ENCODE measurements around the gene VPS26C. TPM values are rescaled to one million over a fixed set of nuclear protein-coding genes. Genes with fewer than 3 reads are reported as not detected.
"Not testable (repeated sequence)": the region's sequence is repeated elsewhere in the genome, so short reads cannot be mapped to it uniquely, and the experiment has no call there.

VPS26C gene
- total RNA-seq (100 to 1,000 TPM in 1 of 5 donors, 10 to 100 TPM in 4; 21.4 to 118 (median 47.8) TPM), polyA plus RNA-seq (10 to 100 TPM; 15.3 to 37.1 (median 26.6) TPM)
- long read RNA-seq, donor 1, partial matches to known transcripts: 0 of 5 reads
- long read RNA-seq, donor 1, other reads (novel, unspliced or antisense): 0 of 5 reads
- long read RNA-seq, donor 2, partial matches to known transcripts: 0 of 3 reads
- long read RNA-seq, donor 2, other reads (novel, unspliced or antisense): 0 of 3 reads
- long read RNA-seq, donor 3, partial matches to known transcripts: 0 of 3 reads
- long read RNA-seq, donor 3, other reads (novel, unspliced or antisense): 0 of 3 reads
- long read RNA-seq, donor 4: 0 reads
- long read RNA-seq, donor 5, partial matches to known transcripts: 0 of 6 reads
- long read RNA-seq, donor 5, other reads (novel, unspliced or antisense): 0 of 6 reads
- long read RNA-seq, donor 6, transcript VPS26C-201 (8 exons, 3,256 nt): major isoform, 5 of 8 reads
- long read RNA-seq, donor 6, partial matches to known transcripts: 0 of 8 reads
- long read RNA-seq, donor 6, other reads (novel, unspliced or antisense): 0 of 8 reads
- long read RNA-seq, donor 7, transcript VPS26C-201 (8 exons, 3,256 nt): major isoform, 8 of 9 reads
- long read RNA-seq, donor 7, partial matches to known transcripts: 0 of 9 reads
- long read RNA-seq, donor 7, other reads (novel, unspliced or antisense): 0 of 9 reads
- long read RNA-seq, donor 8, partial matches to known transcripts: 0 of 4 reads
- long read RNA-seq, donor 8, other reads (novel, unspliced or antisense): 0 of 4 reads
- long read RNA-seq, donor 9, partial matches to known transcripts: 0 of 6 reads
- long read RNA-seq, donor 9, other reads (novel, unspliced or antisense): 0 of 6 reads
- long read RNA-seq, donor 10, partial matches to known transcripts: 0 of 3 reads
- long read RNA-seq, donor 10, other reads (novel, unspliced or antisense): 0 of 3 reads

GRCh38 chr21:37267269-37268185 lies at the start of gene VPS26C:
TSS of gene VPS26C (minus strand) at chr21:37267334. CDS start at chr21:37267294, 40 bp downstream.
- H3K4me1 ChIP-seq: peaks cover 7 to 43% (median 25%) of the 10 kb centered on the region in 4 donors
- TF ChIP-seq, protein P1, sequence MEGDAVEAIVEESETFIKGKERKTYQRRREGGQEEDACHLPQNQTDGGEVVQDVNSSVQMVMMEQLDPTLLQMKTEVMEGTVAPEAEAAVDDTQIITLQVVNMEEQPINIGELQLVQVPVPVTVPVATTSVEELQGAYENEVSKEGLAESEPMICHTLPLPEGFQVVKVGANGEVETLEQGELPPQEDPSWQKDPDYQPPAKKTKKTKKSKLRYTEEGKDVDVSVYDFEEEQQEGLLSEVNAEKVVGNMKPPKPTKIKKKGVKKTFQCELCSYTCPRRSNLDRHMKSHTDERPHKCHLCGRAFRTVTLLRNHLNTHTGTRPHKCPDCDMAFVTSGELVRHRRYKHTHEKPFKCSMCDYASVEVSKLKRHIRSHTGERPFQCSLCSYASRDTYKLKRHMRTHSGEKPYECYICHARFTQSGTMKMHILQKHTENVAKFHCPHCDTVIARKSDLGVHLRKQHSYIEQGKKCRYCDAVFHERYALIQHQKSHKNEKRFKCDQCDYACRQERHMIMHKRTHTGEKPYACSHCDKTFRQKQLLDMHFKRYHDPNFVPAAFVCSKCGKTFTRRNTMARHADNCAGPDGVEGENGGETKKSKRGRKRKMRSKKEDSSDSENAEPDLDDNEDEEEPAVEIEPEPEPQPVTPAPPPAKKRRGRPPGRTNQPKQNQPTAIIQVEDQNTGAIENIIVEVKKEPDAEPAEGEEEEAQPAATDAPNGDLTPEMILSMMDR (IDR thresholded peaks at IDR 0.05): no peak
- TF ChIP-seq POLR2AphosphoS5 (IDR thresholded peaks at IDR 0.05) (peak; percentile 94 to 99 (median 97)), EP300 (IDR thresholded peaks at IDR 0.05) (peak; percentile 40), POLR2A (IDR thresholded peaks at IDR 0.05) (peak in 2 of 4 donors; percentile 36 to 58)
- no peaks in the 10 kb centered on the region for H3K9me3 ChIP-seq
- H3K27ac ChIP-seq: peak within 1 kb of the TSS; percentile 96 to 99 (median 98)
- intact Hi-C loops (cut with DNase I; ENCODE audit: low total_unique reads): loop anchor here (10.0 kb wide), 1 partner anchor 97 kb away; the partner anchor contains the start of gene DYRK1A
- 0 to 1% (median 0%) methylated on average over 48 to 86 of the region's 86 CpGs for WGBS, 5 donors
- peak; percentile 98 to 100 for DNase-seq
- H3K4me3 ChIP-seq: peak within 1 kb of the TSS; percentile 70 to 94 (median 83)
- no peaks in the 10 kb centered on the region for H3K36me3 ChIP-seq
- H3K27me3 ChIP-seq: no peaks in the 10 kb centered on the region

DNA sequence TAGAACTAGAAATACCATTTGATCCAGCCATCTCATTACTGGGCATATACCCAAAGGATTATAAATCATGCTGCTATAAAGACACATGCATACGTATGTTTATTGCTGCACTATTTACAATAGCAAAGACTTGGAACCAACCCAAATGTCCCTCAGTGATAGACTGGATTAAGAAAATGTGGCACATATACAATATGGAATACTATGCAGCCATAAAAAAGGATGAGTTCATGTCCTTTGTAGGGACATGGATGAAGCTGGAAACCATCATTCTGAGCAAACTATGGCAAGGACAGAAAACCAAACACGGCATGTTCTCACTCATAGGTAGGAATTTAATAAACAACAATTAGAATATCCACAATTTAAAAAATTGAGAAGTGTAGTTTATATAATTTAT lies 48.9 kb upstream of the VPS26C start:
- H3K27ac ChIP-seq: not testable (repeated sequence)

GRCh38 chr21:37300114-37300751 lies 33.1 kb upstream of the VPS26C start:
- Histone ChIP-seq H3K27me3 (no peaks in the 10 kb centered on the region), H3K27ac (no peak overlapping the region), H3K36me3 (no peaks in the 10 kb centered on the region), H3K9me3 (no peaks in the 10 kb centered on the region), H3K4me1 (no peaks in the 10 kb centered on the region), H3K4me3 (no peak overlapping the region)
- no peak for DNase-seq
- intact Hi-C loops (cut with DNase I; ENCODE audit: low total_unique reads): no loop called here
- 66 to 69% (median 67%) methylated on average over 4 of the region's 4 CpGs for WGBS, 5 donors
- TF ChIP-seq, protein P1 (IDR thresholded peaks at IDR 0.05): no peak
- TF ChIP-seq POLR2A (IDR thresholded peaks at IDR 0.05) (no peak), POLR2AphosphoS5 (IDR thresholded peaks at IDR 0.05) (no peak), EP300 (IDR thresholded peaks at IDR 0.05) (no peak)

More for the DNA sequence above, 48.9 kb upstream of the VPS26C start:
- intact Hi-C loops (cut with DNase I; ENCODE audit: low total_unique reads); DNase-seq; H3K27me3 ChIP-seq; H3K36me3 ChIP-seq; H3K4me1 ChIP-seq; H3K4me3 ChIP-seq: not testable (repeated sequence)
- peaks cover 3 to 26% (median 17%) of the 10 kb centered on the region in 4 donors for H3K9me3 ChIP-seq
- 73 to 91% (median 76%) methylated on average over 2 of the region's 2 CpGs for WGBS, 5 donors

GRCh38 chr21:37297364-37297763 lies 30.2 kb upstream of the VPS26C start:
- TF ChIP-seq POLR2A (IDR thresholded peaks at IDR 0.05) (no peak), EP300 (IDR thresholded peaks at IDR 0.05) (no peak), POLR2AphosphoS5 (IDR thresholded peaks at IDR 0.05) (no peak)
- TF ChIP-seq, protein P1 (IDR thresholded peaks at IDR 0.05): no peak
- 80 to 89% (median 83%) methylated on average over 7 of the region's 7 CpGs for WGBS, 5 donors
- no peaks in the 10 kb centered on the region for H3K9me3 ChIP-seq
- no peak overlapping the region for H3K4me3 ChIP-seq
- H3K36me3 ChIP-seq: no peaks in the 10 kb centered on the region
- no peak for DNase-seq
- no peaks in the 10 kb centered on the region for H3K27me3 ChIP-seq
- intact Hi-C loops (cut with DNase I; ENCODE audit: low total_unique reads): no loop called here
- no peaks in the 10 kb centered on the region for H3K4me1 ChIP-seq
- no peak overlapping the region for H3K27ac ChIP-seq

All from stomach (tissue), 19 donors.